Measurements from ENCODE around the gene CALY.

Gene CALY

GRCh38 chr10:133355266-133355665 lies 18.6 kb upstream of the CALY start:
- no peak overlapping the region for H3K4me3 ChIP-seq (ENCODE audit: low read depth, low read length)
- TF ChIP-seq CTCF (IDR thresholded peaks at IDR 0.05; ENCODE audit: insufficient read depth, low read depth, low read length, missing control alignments): no peak
- no peak for DNase-seq (ENCODE audit: low read depth)

- TF ChIP-seq CTCF (IDR thresholded peaks at IDR 0.05; ENCODE audit: insufficient read depth, low read depth, low read length, missing control alignments): no peak
- H3K4me3 ChIP-seq (ENCODE audit: low read depth, low read length): no peak overlapping the region
- DNase-seq (ENCODE audit: low read depth): no peak
These were observed 18.1 kb upstream of the CALY start for GRCh38 chr10:133354672-133355240.

- no peak overlapping the region for H3K4me3 ChIP-seq (ENCODE audit: low read depth, low read length)
- no peak for DNase-seq (ENCODE audit: low read depth)
- no peak for TF ChIP-seq CTCF (IDR thresholded peaks at IDR 0.05; ENCODE audit: insufficient read depth, low read depth, low read length, missing control alignments)
These were observed 17.4 kb upstream of the CALY start for GRCh38 chr10:133353988-133354605.

GRCh38 chr10:133353202-133353959 lies 16.7 kb upstream of the CALY start:
- no peak for TF ChIP-seq CTCF (IDR thresholded peaks at IDR 0.05; ENCODE audit: insufficient read depth, low read depth, low read length, missing control alignments)
- H3K4me3 ChIP-seq (ENCODE audit: low read depth, low read length): no peak overlapping the region
- DNase-seq (ENCODE audit: low read depth): no peak

- no peak overlapping the region for H3K4me3 ChIP-seq (ENCODE audit: low read depth, low read length)
- TF ChIP-seq CTCF (IDR thresholded peaks at IDR 0.05; ENCODE audit: insufficient read depth, low read depth, low read length, missing control alignments): no peak
- DNase-seq (ENCODE audit: low read depth): no peak
These were observed 15.0 kb upstream of the CALY start for GRCh38 chr10:133351408-133352318.

- DNase-seq (ENCODE audit: low read depth): no peak
These were observed 14.2 kb upstream of the CALY start for GRCh38 chr10:133350950-133351329.

More at GRCh38 chr10:133350950-133351329, 14.2 kb upstream of the CALY start:
- H3K4me3 ChIP-seq (ENCODE audit: low read depth, low read length): no peak overlapping the region
- TF ChIP-seq CTCF (IDR thresholded peaks at IDR 0.05; ENCODE audit: insufficient read depth, low read depth, low read length, missing control alignments): no peak

Measured in GM12865 (cell line).